ENCODE results near the gene TSPAN17.

TSPAN17 gene

DNA sequence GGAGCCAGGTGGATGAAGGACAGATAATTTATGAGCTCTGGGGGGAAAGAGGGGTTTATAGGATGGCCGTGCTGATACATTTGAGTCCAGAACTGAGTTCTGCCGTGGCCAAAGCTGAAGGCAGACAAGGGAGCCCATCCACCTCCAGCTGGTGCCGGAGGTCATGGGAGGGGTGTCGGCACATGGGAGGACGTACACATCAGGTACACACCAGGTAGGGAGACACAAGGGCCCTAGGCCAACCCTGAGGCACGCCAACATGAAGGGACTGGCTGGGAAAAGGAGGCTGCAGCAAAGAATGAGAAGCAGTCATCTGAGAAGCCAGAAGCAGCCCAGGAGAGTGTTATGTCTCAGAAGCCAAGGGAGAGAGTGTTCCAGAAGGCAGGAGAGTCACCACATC, 35.3 kb upstream of the TSPAN17 start:
- H3K4ac ChIP-seq (ENCODE audit: low read depth in 1 of 2, low read length in 2 of 2) = no peak overlapping the region
- no peaks in the 10 kb centered on the region for H3K36me3 ChIP-seq (ENCODE audit: control insufficient read depth in 1 of 2, insufficient read depth in 2 of 2, low read depth in 1 of 2, low read length in 2 of 2)
- no peak overlapping the region for H3K27ac ChIP-seq (ENCODE audit: low read length, poor library complexity, severe bottlenecking)
- no peak overlapping the region for H2BK120ac ChIP-seq (ENCODE audit: low read depth, low read length)
- H3K79me1 ChIP-seq (replicated peaks; ENCODE audit: low read length, poor library complexity, severe bottlenecking) = peaks cover 9% of the 10 kb centered on the region
- peak overlapping the region; percentile 31 for H4K91ac ChIP-seq (ENCODE audit: low read length)
- no peak overlapping the region for H4K8ac ChIP-seq (ENCODE audit: low read length)
- no peak overlapping the region for H3K14ac ChIP-seq (ENCODE audit: low read length in 2 of 2)
- no peak overlapping the region for H2BK5ac ChIP-seq (ENCODE audit: low read depth, low read length, poor library complexity, severe bottlenecking)
- H3K4me1 ChIP-seq (ENCODE audit: control insufficient read depth, insufficient read depth, low read depth, low read length) = peaks cover 47% of the 10 kb centered on the region
- no peak overlapping the region for H3K4me2 ChIP-seq (ENCODE audit: low read length, poor library complexity, severe bottlenecking)
- no peak overlapping the region for H3K23ac ChIP-seq (ENCODE audit: low read length in 2 of 2)
- H3K27me3 ChIP-seq (ENCODE audit: control insufficient read depth in 1 of 2, insufficient read depth in 1 of 2, low read length in 2 of 2) = no peaks in the 10 kb centered on the region
- H3K18ac ChIP-seq (ENCODE audit: low read depth in 1 of 2, low read length in 2 of 2) = no peak overlapping the region
- H2BK12ac ChIP-seq (ENCODE audit: low read length in 2 of 2) = no peak overlapping the region
- no peak overlapping the region for H3K9ac ChIP-seq (ENCODE audit: low read length)
- H3K4me3 ChIP-seq (ENCODE audit: insufficient read depth in 1 of 2, low read depth in 1 of 2, low read length in 2 of 2) = no peak overlapping the region
- 87% methylated on average over 6 of the region's 6 CpGs for WGBS
- H2BK15ac ChIP-seq (ENCODE audit: low read depth, poor library complexity, severe bottlenecking) = no peak overlapping the region
- DNase-seq = no peak
- H2AK5ac ChIP-seq (ENCODE audit: low read length, severe bottlenecking) = no peak overlapping the region
- H3K9me3 ChIP-seq (ENCODE audit: control insufficient read depth, low read length) = no peaks in the 10 kb centered on the region
- no peak overlapping the region for H2AFZ ChIP-seq (ENCODE audit: low read depth, low read length)

DNA sequence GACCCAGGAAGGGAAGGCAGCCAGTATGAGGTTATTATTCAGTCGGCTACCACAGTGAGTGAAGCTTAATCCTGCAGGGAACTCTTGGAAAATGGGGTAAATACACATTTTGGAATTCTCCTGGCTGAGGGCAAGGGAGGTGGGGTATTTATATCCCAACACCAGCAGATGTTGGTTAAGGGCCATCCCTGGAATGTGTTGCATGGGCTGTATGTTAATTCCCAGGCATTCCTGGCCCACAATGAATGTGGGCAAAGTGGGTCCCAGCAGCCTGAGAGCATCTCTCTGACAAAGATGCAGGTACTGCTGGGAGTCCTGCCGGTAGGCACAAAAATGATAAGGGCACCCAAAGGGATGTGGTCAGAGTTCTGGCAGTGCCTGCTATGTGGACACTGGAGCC, 34.4 kb upstream of the TSPAN17 start:
- H3K9ac ChIP-seq (ENCODE audit: low read length) = no peak overlapping the region
- H2BK12ac ChIP-seq (ENCODE audit: low read length in 2 of 2) = no peak overlapping the region
- no peaks in the 10 kb centered on the region for H3K9me3 ChIP-seq (ENCODE audit: control insufficient read depth, low read length)
- no peak overlapping the region for H2AK5ac ChIP-seq (ENCODE audit: low read length, severe bottlenecking)
- H2AFZ ChIP-seq (ENCODE audit: low read depth, low read length) = no peak overlapping the region
- no peak overlapping the region for H2BK5ac ChIP-seq (ENCODE audit: low read depth, low read length, poor library complexity, severe bottlenecking)
- no peak overlapping the region for H4K91ac ChIP-seq (ENCODE audit: low read length)
- H3K14ac ChIP-seq (ENCODE audit: low read length in 2 of 2) = no peak overlapping the region
- WGBS = 60% methylated on average over 2 of the region's 2 CpGs
- H3K79me1 ChIP-seq (replicated peaks; ENCODE audit: low read length, poor library complexity, severe bottlenecking) = peaks cover 6% of the 10 kb centered on the region
- H3K18ac ChIP-seq (ENCODE audit: low read depth in 1 of 2, low read length in 2 of 2) = no peak overlapping the region
- H3K4me3 ChIP-seq (ENCODE audit: insufficient read depth in 1 of 2, low read depth in 1 of 2, low read length in 2 of 2) = no peak overlapping the region
- H3K23ac ChIP-seq (ENCODE audit: low read length in 2 of 2) = no peak overlapping the region
- no peak overlapping the region for H4K8ac ChIP-seq (ENCODE audit: low read length)
- DNase-seq = no peak
- no peak overlapping the region for H2BK15ac ChIP-seq (ENCODE audit: low read depth, poor library complexity, severe bottlenecking)
- H3K27ac ChIP-seq (ENCODE audit: low read length, poor library complexity, severe bottlenecking) = no peak overlapping the region
- H3K27me3 ChIP-seq (ENCODE audit: control insufficient read depth in 1 of 2, insufficient read depth in 1 of 2, low read length in 2 of 2) = no peaks in the 10 kb centered on the region
- H3K4me1 ChIP-seq (ENCODE audit: control insufficient read depth, insufficient read depth, low read depth, low read length) = peaks cover 48% of the 10 kb centered on the region
- no peak overlapping the region for H3K4me2 ChIP-seq (ENCODE audit: low read length, poor library complexity, severe bottlenecking)
- H3K36me3 ChIP-seq (ENCODE audit: control insufficient read depth in 1 of 2, insufficient read depth in 2 of 2, low read depth in 1 of 2, low read length in 2 of 2) = no peaks in the 10 kb centered on the region
- H3K4ac ChIP-seq (ENCODE audit: low read depth in 1 of 2, low read length in 2 of 2) = no peak overlapping the region
- H2BK120ac ChIP-seq (ENCODE audit: low read depth, low read length) = no peak overlapping the region

DNA sequence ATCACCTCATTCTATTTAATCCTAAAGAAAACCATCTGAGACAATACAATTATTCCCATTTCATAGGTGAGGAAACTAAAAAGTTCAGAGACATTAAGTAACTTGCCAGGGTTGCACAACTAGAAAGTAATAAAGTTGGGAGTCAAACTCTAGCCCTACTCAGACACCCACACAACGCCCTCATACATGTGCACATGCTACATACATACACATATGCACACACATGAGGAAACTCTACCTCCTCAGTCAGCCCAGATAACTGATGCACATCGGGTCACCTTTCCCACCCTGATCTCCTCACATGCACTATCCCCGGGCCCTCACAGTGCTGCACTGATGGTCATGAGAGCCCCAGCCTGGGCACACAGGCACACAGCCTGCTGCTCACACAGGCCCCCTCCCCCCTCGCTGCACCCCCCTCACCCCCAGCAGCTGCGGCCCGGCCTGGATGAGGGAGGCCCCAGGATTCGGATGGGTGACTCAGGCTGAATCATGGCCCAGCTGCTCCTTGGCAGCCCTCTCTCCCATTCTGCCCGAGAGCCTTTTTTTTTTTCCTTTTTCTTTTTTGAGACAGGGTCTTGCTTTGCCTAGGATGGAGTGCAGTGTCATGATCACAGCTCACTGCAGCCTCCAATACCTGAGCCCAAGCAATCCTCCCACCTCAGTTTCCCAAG, 32.3 kb upstream of the TSPAN17 start:
- peak overlapping the region in 1 of 2 experiments; percentile 34 for H3K4me3 ChIP-seq (ENCODE audit: insufficient read depth in 1 of 2, low read depth in 1 of 2, low read length in 2 of 2)
- H3K14ac ChIP-seq (ENCODE audit: low read length in 2 of 2) = peak overlapping the region in 1 of 2 experiments; percentile 73
- no peaks in the 10 kb centered on the region for H3K9me3 ChIP-seq (ENCODE audit: control insufficient read depth, low read length)
- peaks cover 48% of the 10 kb centered on the region for H3K4me1 ChIP-seq (ENCODE audit: control insufficient read depth, insufficient read depth, low read depth, low read length)
- H2AK5ac ChIP-seq (ENCODE audit: low read length, severe bottlenecking) = no peak overlapping the region
- H2BK120ac ChIP-seq (ENCODE audit: low read depth, low read length) = peak overlapping the region; percentile 40
- no peak overlapping the region for H2AFZ ChIP-seq (ENCODE audit: low read depth, low read length)
- H3K18ac ChIP-seq (ENCODE audit: low read depth in 1 of 2, low read length in 2 of 2) = peak overlapping the region in 1 of 2 experiments; percentile 55
- peak overlapping the region; percentile 54 for H4K91ac ChIP-seq (ENCODE audit: low read length)
- H3K27me3 ChIP-seq (ENCODE audit: control insufficient read depth in 1 of 2, insufficient read depth in 1 of 2, low read length in 2 of 2) = peaks cover 11 to 18% of the 10 kb centered on the region in 2 experiments
- no peak overlapping the region for H4K8ac ChIP-seq (ENCODE audit: low read length)
- 28% methylated on average over 7 of the region's 8 CpGs for WGBS
- DNase-seq = peak; percentile 79
- H3K4ac ChIP-seq (ENCODE audit: low read depth in 1 of 2, low read length in 2 of 2) = no peak overlapping the region
- no peak overlapping the region for H2BK12ac ChIP-seq (ENCODE audit: low read length in 2 of 2)
- H2BK5ac ChIP-seq (ENCODE audit: low read depth, low read length, poor library complexity, severe bottlenecking) = no peak overlapping the region
- no peak overlapping the region for H2BK15ac ChIP-seq (ENCODE audit: low read depth, poor library complexity, severe bottlenecking)
- peaks cover 0 to 3% of the 10 kb centered on the region in 2 experiments for H3K36me3 ChIP-seq (ENCODE audit: control insufficient read depth in 1 of 2, insufficient read depth in 2 of 2, low read depth in 1 of 2, low read length in 2 of 2)
- no peak overlapping the region for H3K23ac ChIP-seq (ENCODE audit: low read length in 2 of 2)
- no peak overlapping the region for H3K4me2 ChIP-seq (ENCODE audit: low read length, poor library complexity, severe bottlenecking)
- H3K27ac ChIP-seq (ENCODE audit: low read length, poor library complexity, severe bottlenecking) = no peak overlapping the region
- H3K9ac ChIP-seq (ENCODE audit: low read length) = peak overlapping the region; percentile 43
- no peaks in the 10 kb centered on the region for H3K79me1 ChIP-seq (replicated peaks; ENCODE audit: low read length, poor library complexity, severe bottlenecking)

DNA sequence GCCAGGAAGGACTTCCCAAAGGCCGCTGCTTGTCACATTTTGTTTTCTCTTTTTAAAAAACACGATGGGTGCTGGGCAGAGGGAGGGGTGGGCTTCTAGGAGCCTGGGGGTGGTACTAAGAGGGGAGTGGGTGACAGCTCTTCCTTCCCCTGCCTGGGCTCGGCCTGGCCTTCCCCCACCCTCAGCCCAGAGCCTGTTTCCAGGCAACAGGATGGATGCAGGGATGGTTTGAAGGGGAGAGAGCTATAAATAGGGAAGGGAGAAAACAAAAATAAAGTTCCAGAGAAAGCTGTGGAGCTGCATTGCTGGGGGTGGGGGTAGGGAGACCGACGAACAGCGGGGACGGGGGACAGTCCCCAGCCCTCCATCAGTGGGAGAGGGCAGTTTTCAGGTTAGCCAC, 30.8 kb upstream of the TSPAN17 start:
- H3K4me2 ChIP-seq (ENCODE audit: low read length, poor library complexity, severe bottlenecking) = no peak overlapping the region
- peak overlapping the region; percentile 63 to 86 for H2BK12ac ChIP-seq (ENCODE audit: low read length in 2 of 2)
- no peak overlapping the region for H3K23ac ChIP-seq (ENCODE audit: low read length in 2 of 2)
- no peaks in the 10 kb centered on the region for H3K9me3 ChIP-seq (ENCODE audit: control insufficient read depth, low read length)
- H3K18ac ChIP-seq (ENCODE audit: low read depth in 1 of 2, low read length in 2 of 2) = peak overlapping the region in 1 of 2 experiments; percentile 77
- peaks cover 21 to 33% of the 10 kb centered on the region in 2 experiments for H3K27me3 ChIP-seq (ENCODE audit: control insufficient read depth in 1 of 2, insufficient read depth in 1 of 2, low read length in 2 of 2)
- no peak overlapping the region for H2AK5ac ChIP-seq (ENCODE audit: low read length, severe bottlenecking)
- no peak for DNase-seq
- H2AFZ ChIP-seq (ENCODE audit: low read depth, low read length) = no peak overlapping the region
- H2BK15ac ChIP-seq (ENCODE audit: low read depth, poor library complexity, severe bottlenecking) = peak overlapping the region; percentile 29
- H3K36me3 ChIP-seq (ENCODE audit: control insufficient read depth in 1 of 2, insufficient read depth in 2 of 2, low read depth in 1 of 2, low read length in 2 of 2) = peaks cover 0 to 3% of the 10 kb centered on the region in 2 experiments
- H3K4ac ChIP-seq (ENCODE audit: low read depth in 1 of 2, low read length in 2 of 2) = no peak overlapping the region
- no peak overlapping the region for H3K14ac ChIP-seq (ENCODE audit: low read length in 2 of 2)
- no peak overlapping the region for H3K27ac ChIP-seq (ENCODE audit: low read length, poor library complexity, severe bottlenecking)
- no peak overlapping the region for H2BK120ac ChIP-seq (ENCODE audit: low read depth, low read length)
- H2BK5ac ChIP-seq (ENCODE audit: low read depth, low read length, poor library complexity, severe bottlenecking) = no peak overlapping the region
- H3K79me1 ChIP-seq (replicated peaks; ENCODE audit: low read length, poor library complexity, severe bottlenecking) = no peaks in the 10 kb centered on the region
- H4K91ac ChIP-seq (ENCODE audit: low read length) = peak overlapping the region; percentile 81
- H3K4me3 ChIP-seq (ENCODE audit: insufficient read depth in 1 of 2, low read depth in 1 of 2, low read length in 2 of 2) = no peak overlapping the region
- peaks cover 54% of the 10 kb centered on the region for H3K4me1 ChIP-seq (ENCODE audit: control insufficient read depth, insufficient read depth, low read depth, low read length)
- no peak overlapping the region for H3K9ac ChIP-seq (ENCODE audit: low read length)
- H4K8ac ChIP-seq (ENCODE audit: low read length) = no peak overlapping the region
- WGBS = 80% methylated on average over 7 of the region's 7 CpGs

Measured in mesenchymal stem cell (in vitro differentiated cells and primary cell).